Stimulated activated CD8-positive, alpha-beta memory T cell treated with anti-CD3 and anti-CD28 coated beads, Interleukin-7, amount 100 ng/mL, for 4 hours (primary cell): ENCODE measurements around the gene RPP21.

Experiments
- DNase-seq, 2 donors: peaks; one replicate each; pipeline ENCODE4 v3.0.0-alpha.2; 2020; ENCODE audit warnings: low read depth in 2 of 2

Gene RPP21

GRCh38 chr6:30378290-30378937 is 33.5 kb downstream of the RPP21 start:
- DNase-seq, result no peak

- no peak for DNase-seq
Observed at GRCh38 chr6:30380464-30380863, 35.5 kb downstream of the RPP21 start.

GRCh38 chr6:30386166-30386565 is 41.2 kb downstream of the RPP21 start:
- no peak for DNase-seq

- DNase-seq, result no peak
Observed at GRCh38 chr6:30391240-30391639, 46.3 kb downstream of the RPP21 start.

- no peak for DNase-seq
Observed at GRCh38 chr6:30394139-30394538, 49.2 kb downstream of the RPP21 start.
